HepG2 (cell line): ENCODE data around the gene C16orf87. TPM values are rescaled to one million over a fixed set of nuclear protein-coding genes. Genes with fewer than 3 reads are reported as not detected.

Experiments used
- CCDC6 ChIP-seq: sonication (generic); formaldehyde crosslinking; IDR thresholded peaks from 2 replicates; pipeline ENCODE4 v1.8.1; 2022; ENCODE audit warnings: mild to moderate bottlenecking, missing genetic modification reagents, moderate library complexity
- CENPX ChIP-seq: sonication (generic); formaldehyde crosslinking; IDR thresholded peaks from 2 replicates; pipeline ENCODE4 v1.9.0; 2021; ENCODE audit warnings: mild to moderate bottlenecking, missing genetic modification reagents, moderate library complexity
- DMAP1 ChIP-seq: IDR thresholded peaks from 2 replicates; pipeline ENCODE4 v1.6.1; 2016
- EEA1 ChIP-seq: sonication (generic); formaldehyde crosslinking; IDR thresholded peaks from 2 replicates; pipeline ENCODE4 v1.5.1; 2020; ENCODE audit warnings: mild to moderate bottlenecking, missing genetic modification reagents, borderline replicate concordance
- FOXC1 ChIP-seq: sonication (generic); formaldehyde crosslinking; IDR thresholded peaks from 2 replicates; pipeline ENCODE4 v1.8.0; 2022; ENCODE audit warnings: mild to moderate bottlenecking, missing genetic modification reagents, borderline replicate concordance
- HOXD1 ChIP-seq: sonication (generic); formaldehyde crosslinking; IDR thresholded peaks from 2 replicates; pipeline ENCODE4 v1.5.0; 2020; ENCODE audit warnings: missing genetic modification reagents
- KLF15 ChIP-seq: sonication (generic); formaldehyde crosslinking; IDR thresholded peaks from 2 replicates; pipeline ENCODE4 v1.8.1; 2023; ENCODE audit warnings: borderline replicate concordance, mild to moderate bottlenecking, inconsistent platforms, missing genetic modification reagents, mixed read lengths
- KMT2A ChIP-seq: sonication (generic); formaldehyde crosslinking; IDR thresholded peaks from 2 replicates; pipeline ENCODE4 v1.4.0; 2020; ENCODE audit warnings: missing genetic modification reagents
- KMT2B ChIP-seq: IDR thresholded peaks from 2 replicates; pipeline ENCODE4 v1.6.1; 2016; ENCODE audit warnings: missing genetic modification reagents, missing compliant biosample characterization
- MIER2 ChIP-seq: IDR thresholded peaks from 2 replicates; pipeline ENCODE4 v1.6.1; 2016; ENCODE audit warnings: missing biosample characterization, missing genetic modification reagents
- MXD1 ChIP-seq: sonication (generic); formaldehyde crosslinking; IDR thresholded peaks from 2 replicates; pipeline ENCODE4 v1.4.0; 2020; ENCODE audit warnings: mild to moderate bottlenecking, missing genetic modification reagents
- NFE2 ChIP-seq: sonication (generic); formaldehyde crosslinking; IDR thresholded peaks from 2 replicates; pipeline ENCODE4 v1.4.0; 2020; ENCODE audit warnings: missing genetic modification reagents
- NFE2L1 ChIP-seq: sonication (generic); formaldehyde crosslinking; IDR thresholded peaks from 2 replicates; pipeline ENCODE4 v1.4.0; 2020; ENCODE audit warnings: missing genetic modification reagents, mild to moderate bottlenecking, borderline replicate concordance
- ZKSCAN8 ChIP-seq: IDR thresholded peaks from 2 replicates; pipeline ENCODE4 v1.6.1; 2016; ENCODE audit warnings: borderline replicate concordance, missing genetic modification reagents, missing compliant biosample characterization
- ZNF24 ChIP-seq: fragments of 450-650 bp; IDR thresholded peaks from 2 replicates; pipeline ENCODE4 v1.6.1; 2017; ENCODE audit warnings: antibody characterized with exemption, mild to moderate bottlenecking
- ZNF282 ChIP-seq: fragments of 450-650 bp; IDR thresholded peaks from 2 replicates; pipeline ENCODE4 v1.6.1; 2018; ENCODE audit not compliant: partially characterized antibody
- ZNF326 ChIP-seq: sonication (generic); formaldehyde crosslinking; IDR thresholded peaks from 2 replicates; pipeline ENCODE4 v1.4.0; 2020; ENCODE audit warnings: missing genetic modification reagents, borderline replicate concordance
- ZNF343 ChIP-seq: sonication (generic); formaldehyde crosslinking; IDR thresholded peaks from 2 replicates; pipeline ENCODE4 v1.4.0; 2020; ENCODE audit warnings: mild to moderate bottlenecking, missing genetic modification reagents
- ZNF44 ChIP-seq: sonication (generic); formaldehyde crosslinking; IDR thresholded peaks from 2 replicates; pipeline ENCODE4 v1.5.1; 2020; ENCODE audit warnings: mild to moderate bottlenecking, missing genetic modification reagents
- ZNF441 ChIP-seq: sonication (generic); formaldehyde crosslinking; IDR thresholded peaks from 2 replicates; pipeline ENCODE4 v1.7.0; 2021; ENCODE audit warnings: missing genetic modification reagents, borderline replicate concordance
- ZNF468 ChIP-seq: sonication (generic); formaldehyde crosslinking; IDR thresholded peaks from 2 replicates; pipeline ENCODE4 v1.8.0; 2022; ENCODE audit warnings: mild to moderate bottlenecking, moderate library complexity, missing genetic modification reagents
- ZNF605 ChIP-seq: sonication (generic); formaldehyde crosslinking; IDR thresholded peaks from 2 replicates; pipeline ENCODE4 v1.8.0; 2022; ENCODE audit warnings: mild to moderate bottlenecking, missing genetic modification reagents
- ZNF850 ChIP-seq: sonication (generic); formaldehyde crosslinking; conservative IDR thresholded peaks from 2 replicates; pipeline ENCODE4 v1.9.0; 2021; ENCODE audit warnings: mild to moderate bottlenecking, missing genetic modification reagents
- polyA plus RNA-seq, 8 experiments: library from polyadenylated mRNA; depleted of rRNA in 3 of 8; stranded (reverse) in 7 of 8; unstranded in 1 of 8; fragments of >200 nt; fragmentation: Illumina TruSeq in 4 of 8; extraction: Trizol in 4 of 8; gene quantifications; 2 replicates each; pipeline versions ENCODE4 v1.2.1 to v1.2.3, GENCODE V29; 2011 to 2016; ENCODE audit warnings: low read depth in 4 of 8, missing spikeins in 1 of 8, mixed read lengths in 1 of 8; ENCODE audit not compliant: insufficient read depth in 1 of 8
- total RNA-seq, 5 experiments: library from RNA; depleted of rRNA; stranded (reverse); fragments of >200 nt; fragmentation: Illumina TruSeq; extraction: Trizol; gene quantifications; 2 replicates each; pipeline ENCODE4 v1.2.3, GENCODE V29; 2016; ENCODE audit warnings: low read depth in 1 of 5
- TF ChIP-seq, protein P1 (sequence below): sonication (generic); formaldehyde crosslinking; IDR thresholded peaks from 2 replicates; pipeline ENCODE4 v1.5.1; 2020; ENCODE audit warnings: missing genetic modification reagents, mild to moderate bottlenecking, borderline replicate concordance
- TF ChIP-seq, protein P2 (sequence below): IDR thresholded peaks from 2 replicates; pipeline ENCODE4 v1.6.1; 2016; ENCODE audit warnings: low read depth, missing genetic modification reagents, missing compliant biosample characterization

Gene C16orf87
- total and polyA plus RNA-seq, 2 of the 13 experiments (the other 11 are each of a cell fraction or from before 2014, with no cell fraction given): 8.6 to 19.5 TPM

DNA sequence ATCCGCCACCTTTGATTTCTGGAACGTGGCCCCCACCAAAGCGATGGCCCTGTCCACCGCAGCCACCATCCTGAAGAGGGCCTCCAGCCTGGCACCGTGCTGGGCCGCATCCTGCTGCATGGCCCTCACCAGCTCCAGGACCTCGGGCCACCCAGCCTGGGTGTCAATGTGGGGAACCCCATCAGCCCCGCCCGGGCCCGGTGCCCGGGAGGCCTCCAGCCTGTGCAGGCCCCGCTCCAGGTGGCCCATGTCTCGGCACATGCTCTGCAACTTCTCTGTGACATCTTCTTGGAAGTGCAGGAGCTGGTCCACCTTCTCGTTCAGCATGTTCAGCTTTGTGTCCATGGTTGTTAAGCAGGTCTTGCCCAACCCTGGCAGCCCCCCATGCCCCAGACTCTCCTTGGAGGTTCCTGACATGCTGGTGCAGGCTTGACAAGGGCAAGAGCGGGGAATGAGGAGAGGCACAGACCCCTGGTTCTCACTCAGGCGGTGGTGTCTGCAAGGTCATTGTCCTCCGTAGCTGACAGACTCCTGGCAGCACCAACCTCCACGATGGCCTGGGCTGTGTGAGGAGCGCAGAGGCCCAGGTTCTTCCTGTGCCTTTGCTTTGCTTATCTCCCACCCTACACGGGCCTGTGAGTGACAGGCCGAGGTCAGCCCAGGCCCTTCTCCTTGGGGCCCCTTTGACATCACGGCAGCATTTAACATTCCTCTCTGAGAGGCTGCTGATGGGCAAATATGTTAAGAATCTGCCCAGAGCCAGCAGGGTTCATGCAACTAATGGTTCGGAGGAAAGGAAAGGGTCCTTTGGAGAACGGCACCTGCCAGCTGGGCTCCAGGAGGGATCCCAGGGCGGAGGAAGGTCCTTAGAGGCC, 83.0 kb downstream of the C16orf87 start, which contains the start of gene MYLK3 (continued):
- TF ChIP-seq ZNF441 (CRISPR knock-in tag): no peak
- no peak for TF ChIP-seq CENPX
- no peak; the same call in 1 of the 2 replicates for TF ChIP-seq NFE2 (CRISPR knock-in tag)
- TF ChIP-seq ZNF44 (CRISPR knock-in tag): no peak
- no peak for TF ChIP-seq ZNF850 (CRISPR knock-in tag)
- no peak for TF ChIP-seq FOXC1 (CRISPR knock-in tag)
- TF ChIP-seq DMAP1: no peak; the same call in 1 of the 2 replicates
- no peak for TF ChIP-seq NFE2L1 (CRISPR knock-in tag)
- TF ChIP-seq ZNF605 (CRISPR knock-in tag): no peak
- no peak for TF ChIP-seq EEA1 (CRISPR knock-in tag)
- TF ChIP-seq KMT2B (CRISPR knock-in tag): no peak
- TF ChIP-seq MXD1 (CRISPR knock-in tag): peak; percentile 79
- no peak for TF ChIP-seq ZKSCAN8 (CRISPR knock-in tag)
- no peak for TF ChIP-seq HOXD1 (CRISPR knock-in tag)
- TF ChIP-seq ZNF343 (CRISPR knock-in tag): no peak
- no peak for TF ChIP-seq ZNF468 (CRISPR knock-in tag)
- no peak for TF ChIP-seq CCDC6
- TF ChIP-seq KLF15 (CRISPR knock-in tag): no peak
- no peak for TF ChIP-seq ZNF24
- no peak for TF ChIP-seq KMT2A (CRISPR knock-in tag)
- TF ChIP-seq, protein P1, sequence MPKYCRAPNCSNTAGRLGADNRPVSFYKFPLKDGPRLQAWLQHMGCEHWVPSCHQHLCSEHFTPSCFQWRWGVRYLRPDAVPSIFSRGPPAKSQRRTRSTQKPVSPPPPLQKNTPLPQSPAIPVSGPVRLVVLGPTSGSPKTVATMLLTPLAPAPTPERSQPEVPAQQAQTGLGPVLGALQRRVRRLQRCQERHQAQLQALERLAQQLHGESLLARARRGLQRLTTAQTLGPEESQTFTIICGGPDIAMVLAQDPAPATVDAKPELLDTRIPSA (CRISPR knock-in tag): no peak
- no peak for TF ChIP-seq MIER2
- no peak for TF ChIP-seq ZNF282
- TF ChIP-seq, protein P2, sequence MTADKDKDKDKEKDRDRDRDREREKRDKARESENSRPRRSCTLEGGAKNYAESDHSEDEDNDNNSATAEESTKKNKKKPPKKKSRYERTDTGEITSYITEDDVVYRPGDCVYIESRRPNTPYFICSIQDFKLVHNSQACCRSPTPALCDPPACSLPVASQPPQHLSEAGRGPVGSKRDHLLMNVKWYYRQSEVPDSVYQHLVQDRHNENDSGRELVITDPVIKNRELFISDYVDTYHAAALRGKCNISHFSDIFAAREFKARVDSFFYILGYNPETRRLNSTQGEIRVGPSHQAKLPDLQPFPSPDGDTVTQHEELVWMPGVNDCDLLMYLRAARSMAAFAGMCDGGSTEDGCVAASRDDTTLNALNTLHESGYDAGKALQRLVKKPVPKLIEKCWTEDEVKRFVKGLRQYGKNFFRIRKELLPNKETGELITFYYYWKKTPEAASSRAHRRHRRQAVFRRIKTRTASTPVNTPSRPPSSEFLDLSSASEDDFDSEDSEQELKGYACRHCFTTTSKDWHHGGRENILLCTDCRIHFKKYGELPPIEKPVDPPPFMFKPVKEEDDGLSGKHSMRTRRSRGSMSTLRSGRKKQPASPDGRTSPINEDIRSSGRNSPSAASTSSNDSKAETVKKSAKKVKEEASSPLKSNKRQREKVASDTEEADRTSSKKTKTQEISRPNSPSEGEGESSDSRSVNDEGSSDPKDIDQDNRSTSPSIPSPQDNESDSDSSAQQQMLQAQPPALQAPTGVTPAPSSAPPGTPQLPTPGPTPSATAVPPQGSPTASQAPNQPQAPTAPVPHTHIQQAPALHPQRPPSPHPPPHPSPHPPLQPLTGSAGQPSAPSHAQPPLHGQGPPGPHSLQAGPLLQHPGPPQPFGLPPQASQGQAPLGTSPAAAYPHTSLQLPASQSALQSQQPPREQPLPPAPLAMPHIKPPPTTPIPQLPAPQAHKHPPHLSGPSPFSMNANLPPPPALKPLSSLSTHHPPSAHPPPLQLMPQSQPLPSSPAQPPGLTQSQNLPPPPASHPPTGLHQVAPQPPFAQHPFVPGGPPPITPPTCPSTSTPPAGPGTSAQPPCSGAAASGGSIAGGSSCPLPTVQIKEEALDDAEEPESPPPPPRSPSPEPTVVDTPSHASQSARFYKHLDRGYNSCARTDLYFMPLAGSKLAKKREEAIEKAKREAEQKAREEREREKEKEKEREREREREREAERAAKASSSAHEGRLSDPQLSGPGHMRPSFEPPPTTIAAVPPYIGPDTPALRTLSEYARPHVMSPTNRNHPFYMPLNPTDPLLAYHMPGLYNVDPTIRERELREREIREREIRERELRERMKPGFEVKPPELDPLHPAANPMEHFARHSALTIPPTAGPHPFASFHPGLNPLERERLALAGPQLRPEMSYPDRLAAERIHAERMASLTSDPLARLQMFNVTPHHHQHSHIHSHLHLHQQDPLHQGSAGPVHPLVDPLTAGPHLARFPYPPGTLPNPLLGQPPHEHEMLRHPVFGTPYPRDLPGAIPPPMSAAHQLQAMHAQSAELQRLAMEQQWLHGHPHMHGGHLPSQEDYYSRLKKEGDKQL (CRISPR knock-in tag): no peak
- TF ChIP-seq ZNF326 (CRISPR knock-in tag): no peak
